ES-I3 (cell line): ENCODE data around the gene RPH3AL.
"Not testable (repeated sequence)": the region's sequence is repeated elsewhere in the genome, so short reads cannot be mapped to it uniquely, and the experiment has no call there.

ENCODE experiments used
- H3K36me3 ChIP-seq: 2 replicates; pipeline ENCODE4 v1.6.1; 2013; ENCODE audit warnings: mild to moderate bottlenecking, low read length, control low read depth, moderate library complexity; ENCODE audit not compliant: insufficient read depth
- H3K4me1 ChIP-seq: 2 replicates; pipeline ENCODE4 v1.6.1; 2013; ENCODE audit warnings: mild to moderate bottlenecking, control low read depth, low read length; ENCODE audit not compliant: insufficient read depth
- H3K9ac ChIP-seq: 2 replicates; pipeline ENCODE4 v1.6.1; 2013; ENCODE audit warnings: low read depth, mild to moderate bottlenecking, low read length, moderate library complexity
- H3K9me3 ChIP-seq: 2 replicates; pipeline ENCODE4 v1.6.1; 2013; ENCODE audit warnings: mild to moderate bottlenecking, low read length, moderate library complexity; ENCODE audit not compliant: control insufficient read depth, insufficient read depth

Gene RPH3AL

GRCh38 chr17:315399-315798, 37.2 kb downstream of the RPH3AL start:
- not testable (repeated sequence) for H3K4me1 ChIP-seq, H3K9ac ChIP-seq, H3K9me3 ChIP-seq, H3K36me3 ChIP-seq

GRCh38 chr17:314614-314944, 38.0 kb downstream of the RPH3AL start:
- H3K9me3 ChIP-seq, H3K9ac ChIP-seq, H3K36me3 ChIP-seq, H3K4me1 ChIP-seq: not testable (repeated sequence)

GRCh38 chr17:313911-314613, 38.5 kb downstream of the RPH3AL start:
- Histone ChIP-seq H3K9ac (no peak overlapping the region), H3K36me3 (no peaks in the 10 kb centered on the region), H3K4me1 (peaks cover 3% of the 10 kb centered on the region; the same call in 1 of the 2 replicates), H3K9me3 (peaks cover under 1% of the 10 kb centered on the region; the same call in 1 of the 2 replicates)

- Histone ChIP-seq H3K9me3 (no peaks in the 10 kb centered on the region; the same call in 1 of the 2 replicates), H3K9ac (no peak overlapping the region), H3K36me3 (no peaks in the 10 kb centered on the region), H3K4me1 (peaks cover 3% of the 10 kb centered on the region; the same call in 1 of the 2 replicates)
Measured at GRCh38 chr17:313231-313630, 39.4 kb downstream of the RPH3AL start.

GRCh38 chr17:312476-313148, 40.0 kb downstream of the RPH3AL start:
- Histone ChIP-seq H3K9me3 (no peaks in the 10 kb centered on the region; the same call in 1 of the 2 replicates), H3K9ac (no peak overlapping the region), H3K4me1 (peaks cover 3% of the 10 kb centered on the region; the same call in 1 of the 2 replicates), H3K36me3 (no peaks in the 10 kb centered on the region)

- Histone ChIP-seq H3K4me1 (peaks cover 3% of the 10 kb centered on the region; the same call in 1 of the 2 replicates), H3K9ac (no peak overlapping the region), H3K36me3 (no peaks in the 10 kb centered on the region), H3K9me3 (no peaks in the 10 kb centered on the region; the same call in 1 of the 2 replicates)
Measured at GRCh38 chr17:311119-311782, 41.4 kb downstream of the RPH3AL start.

GRCh38 chr17:310111-311010, 42.2 kb downstream of the RPH3AL start:
- Histone ChIP-seq H3K9me3 (no peaks in the 10 kb centered on the region; the same call in 1 of the 2 replicates), H3K36me3 (no peaks in the 10 kb centered on the region), H3K4me1 (peaks cover 5% of the 10 kb centered on the region; the same call in 1 of the 2 replicates), H3K9ac (no peak overlapping the region)

- no peaks in the 10 kb centered on the region; the same call in 1 of the 2 replicates for H3K9me3 ChIP-seq
- H3K4me1 ChIP-seq = peaks cover 8% of the 10 kb centered on the region; the same call in 1 of the 2 replicates
- H3K9ac ChIP-seq = no peak overlapping the region
- no peaks in the 10 kb centered on the region for H3K36me3 ChIP-seq
Measured at GRCh38 chr17:309361-309888, 43.2 kb downstream of the RPH3AL start.

GRCh38 chr17:307741-308507, 44.7 kb downstream of the RPH3AL start:
- Histone ChIP-seq H3K9ac (no peak overlapping the region), H3K9me3 (no peaks in the 10 kb centered on the region; the same call in 1 of the 2 replicates), H3K36me3 (no peaks in the 10 kb centered on the region), H3K4me1 (peaks cover 8% of the 10 kb centered on the region; the same call in 1 of the 2 replicates)

- H3K9me3 ChIP-seq = no peaks in the 10 kb centered on the region; the same call in 1 of the 2 replicates
- H3K9ac ChIP-seq = no peak overlapping the region
- H3K36me3 ChIP-seq = no peaks in the 10 kb centered on the region
- peaks cover 8% of the 10 kb centered on the region; the same call in 1 of the 2 replicates for H3K4me1 ChIP-seq
Measured at GRCh38 chr17:307295-307691, 45.3 kb downstream of the RPH3AL start.

- no peaks in the 10 kb centered on the region for H3K36me3 ChIP-seq
- H3K4me1 ChIP-seq = peaks cover 12% of the 10 kb centered on the region; the same call in 1 of the 2 replicates
- no peaks in the 10 kb centered on the region; the same call in 1 of the 2 replicates for H3K9me3 ChIP-seq
- H3K9ac ChIP-seq = no peak overlapping the region
Measured at GRCh38 chr17:306536-307294, 45.9 kb downstream of the RPH3AL start.

GRCh38 chr17:306116-306515, 46.5 kb downstream of the RPH3AL start:
- Histone ChIP-seq H3K36me3 (no peaks in the 10 kb centered on the region), H3K9me3 (no peaks in the 10 kb centered on the region; the same call in 1 of the 2 replicates), H3K9ac (no peak overlapping the region), H3K4me1 (peaks cover 11% of the 10 kb centered on the region; the same call in 1 of the 2 replicates)
